ENCODE data around the gene PDE4D. TPM values are rescaled to one million over a fixed set of nuclear protein-coding genes. Genes with fewer than 3 reads are reported as not detected.

Gene PDE4D
- total RNA-seq, 1 experiment from 2014 or later: 6.5 TPM

DNA sequence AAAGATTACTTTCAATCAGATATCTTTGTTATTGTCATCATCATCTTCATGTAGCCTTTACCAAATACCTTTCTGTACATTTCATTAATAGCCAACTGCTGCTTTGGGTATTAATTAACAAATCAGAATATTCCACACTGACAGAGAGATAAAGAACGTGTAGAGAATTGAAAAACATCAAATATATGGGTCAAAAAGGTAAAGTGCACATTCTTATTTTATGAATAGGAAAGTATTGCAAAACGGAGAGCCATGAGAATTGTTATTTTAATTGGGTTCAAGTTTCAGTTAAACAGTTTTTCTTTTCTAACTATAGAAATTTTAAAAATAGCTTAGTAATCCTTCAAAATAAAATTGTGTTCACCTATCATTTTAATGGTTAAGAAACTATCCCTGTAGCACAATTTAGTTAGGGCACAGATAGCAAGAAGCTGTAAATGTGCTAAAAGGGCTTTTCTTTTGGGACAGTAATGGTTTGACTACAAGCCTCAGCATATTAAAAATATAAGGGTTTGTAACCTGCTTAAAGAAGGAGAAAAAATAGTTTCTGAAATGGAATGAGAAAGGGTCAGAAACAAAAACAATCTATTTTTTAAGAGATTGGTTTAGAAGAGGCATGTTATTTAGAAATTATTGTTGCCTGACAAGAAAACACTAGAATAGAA is 62.9 kb downstream of the PDE4D start:
- ChIA-PET POLR2A (ENCODE audit: low non-redundant PET) (no interaction called here), CTCF (no interaction called here)
- peaks cover 25% of the 10 kb centered on the region for H3K4me1 ChIP-seq (ENCODE audit: insufficient read depth, low read length, poor library complexity, severe bottlenecking)
- no TSS peak for BruUV-seq (replicated peaks)
- H3K4me3 ChIP-seq (ENCODE audit: low read depth, low read length, poor library complexity, severe bottlenecking): no peak overlapping the region
- H3K27ac ChIP-seq (ENCODE audit: low read depth, low read length, poor library complexity, severe bottlenecking): no peak overlapping the region
- no peaks in the 10 kb centered on the region for H3K9me3 ChIP-seq (ENCODE audit: low read depth, low read length, poor library complexity, severe bottlenecking)
- no peaks in the 10 kb centered on the region for H3K36me3 ChIP-seq (ENCODE audit: insufficient read depth, low read length, poor library complexity, severe bottlenecking)
- H3K27me3 ChIP-seq (replicated peaks; ENCODE audit: insufficient read depth, low read depth, low read length, poor library complexity): peaks cover 87% of the 10 kb centered on the region
- no peak for DNase-seq (ENCODE audit: low spot score)
- TF ChIP-seq, protein P1, sequence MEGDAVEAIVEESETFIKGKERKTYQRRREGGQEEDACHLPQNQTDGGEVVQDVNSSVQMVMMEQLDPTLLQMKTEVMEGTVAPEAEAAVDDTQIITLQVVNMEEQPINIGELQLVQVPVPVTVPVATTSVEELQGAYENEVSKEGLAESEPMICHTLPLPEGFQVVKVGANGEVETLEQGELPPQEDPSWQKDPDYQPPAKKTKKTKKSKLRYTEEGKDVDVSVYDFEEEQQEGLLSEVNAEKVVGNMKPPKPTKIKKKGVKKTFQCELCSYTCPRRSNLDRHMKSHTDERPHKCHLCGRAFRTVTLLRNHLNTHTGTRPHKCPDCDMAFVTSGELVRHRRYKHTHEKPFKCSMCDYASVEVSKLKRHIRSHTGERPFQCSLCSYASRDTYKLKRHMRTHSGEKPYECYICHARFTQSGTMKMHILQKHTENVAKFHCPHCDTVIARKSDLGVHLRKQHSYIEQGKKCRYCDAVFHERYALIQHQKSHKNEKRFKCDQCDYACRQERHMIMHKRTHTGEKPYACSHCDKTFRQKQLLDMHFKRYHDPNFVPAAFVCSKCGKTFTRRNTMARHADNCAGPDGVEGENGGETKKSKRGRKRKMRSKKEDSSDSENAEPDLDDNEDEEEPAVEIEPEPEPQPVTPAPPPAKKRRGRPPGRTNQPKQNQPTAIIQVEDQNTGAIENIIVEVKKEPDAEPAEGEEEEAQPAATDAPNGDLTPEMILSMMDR (conservative IDR thresholded peaks at IDR 0.05; ENCODE audit: low read depth, low read length): no peak
- TF ChIP-seq EZH2 (IDR thresholded peaks at IDR 0.05; ENCODE audit: borderline replicate concordance, low read depth, low read length, poor library complexity, severe bottlenecking): no peak
- intact Hi-C loops (cut with micrococcal nuclease; ENCODE audit: unreplicated experiment): no loop called here

DNA sequence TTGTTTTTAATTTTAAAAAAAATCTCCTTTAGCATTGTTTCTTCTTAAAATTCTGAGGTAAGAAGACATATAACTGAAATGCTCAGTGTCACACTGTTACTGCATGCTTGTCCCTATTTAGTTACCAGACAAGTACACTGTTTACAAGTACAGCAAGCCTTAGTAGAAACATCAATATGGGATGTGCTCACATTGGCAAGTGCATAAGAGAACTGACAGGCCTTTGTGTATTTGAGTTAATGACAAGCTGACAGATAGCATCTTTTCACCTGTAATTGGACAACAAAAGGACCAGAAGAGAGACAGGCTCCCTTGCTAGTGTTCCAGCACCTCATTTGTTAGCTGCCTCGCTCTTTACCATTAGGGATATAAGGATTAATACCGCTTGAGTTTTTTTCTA is 63.6 kb downstream of the PDE4D start:
- H3K27me3 ChIP-seq (replicated peaks; ENCODE audit: insufficient read depth, low read depth, low read length, poor library complexity): peaks cover 87% of the 10 kb centered on the region
- no peaks in the 10 kb centered on the region for H3K9me3 ChIP-seq (ENCODE audit: low read depth, low read length, poor library complexity, severe bottlenecking)
- no peak overlapping the region for H3K27ac ChIP-seq (ENCODE audit: low read depth, low read length, poor library complexity, severe bottlenecking)
- H3K36me3 ChIP-seq (ENCODE audit: insufficient read depth, low read length, poor library complexity, severe bottlenecking): no peaks in the 10 kb centered on the region
- no peak overlapping the region for H3K4me3 ChIP-seq (ENCODE audit: low read depth, low read length, poor library complexity, severe bottlenecking)
- no peak for TF ChIP-seq EZH2 (IDR thresholded peaks at IDR 0.05; ENCODE audit: borderline replicate concordance, low read depth, low read length, poor library complexity, severe bottlenecking)
- TF ChIP-seq, protein P1 (conservative IDR thresholded peaks at IDR 0.05; ENCODE audit: low read depth, low read length): no peak
- ChIA-PET CTCF (no interaction called here), POLR2A (ENCODE audit: low non-redundant PET) (no interaction called here)
- intact Hi-C loops (cut with micrococcal nuclease; ENCODE audit: unreplicated experiment): no loop called here
- peaks cover 25% of the 10 kb centered on the region for H3K4me1 ChIP-seq (ENCODE audit: insufficient read depth, low read length, poor library complexity, severe bottlenecking)
- no TSS peak for BruUV-seq (replicated peaks)
- DNase-seq (ENCODE audit: low spot score): no peak

DNA sequence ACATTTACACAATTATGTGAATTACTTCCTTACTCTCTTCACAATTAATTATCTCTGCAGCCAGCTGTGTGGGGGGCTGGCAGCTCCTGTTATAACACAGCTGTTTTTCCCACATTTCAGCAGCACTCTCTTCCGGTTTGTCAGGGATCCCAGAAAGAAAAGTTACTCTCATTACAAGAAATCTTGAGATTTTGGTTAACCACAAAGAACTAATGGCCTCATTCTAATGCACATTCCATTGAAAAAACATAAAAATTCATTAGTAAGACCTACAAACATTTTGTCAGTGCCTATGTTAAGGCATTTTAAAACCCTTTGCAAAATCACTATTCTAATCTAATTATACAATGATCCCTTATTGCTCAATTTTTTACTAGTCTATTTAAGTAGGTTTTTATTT is 64.1 kb downstream of the PDE4D start:
- POLR2A ChIA-PET (ENCODE audit: low non-redundant PET): no interaction called here
- Histone ChIP-seq H3K27ac (ENCODE audit: low read depth, low read length, poor library complexity, severe bottlenecking) (no peak overlapping the region), H3K27me3 (replicated peaks; ENCODE audit: insufficient read depth, low read depth, low read length, poor library complexity) (peaks cover 87% of the 10 kb centered on the region), H3K4me1 (ENCODE audit: insufficient read depth, low read length, poor library complexity, severe bottlenecking) (peaks cover 25% of the 10 kb centered on the region), H3K36me3 (ENCODE audit: insufficient read depth, low read length, poor library complexity, severe bottlenecking) (no peaks in the 10 kb centered on the region), H3K9me3 (ENCODE audit: low read depth, low read length, poor library complexity, severe bottlenecking) (no peaks in the 10 kb centered on the region), H3K4me3 (ENCODE audit: low read depth, low read length, poor library complexity, severe bottlenecking) (no peak overlapping the region)
- CTCF ChIA-PET: no interaction called here
- intact Hi-C loops (cut with micrococcal nuclease; ENCODE audit: unreplicated experiment): no loop called here
- TF ChIP-seq, protein P1 (conservative IDR thresholded peaks at IDR 0.05; ENCODE audit: low read depth, low read length): no peak
- TF ChIP-seq EZH2 (IDR thresholded peaks at IDR 0.05; ENCODE audit: borderline replicate concordance, low read depth, low read length, poor library complexity, severe bottlenecking): no peak
- DNase-seq (ENCODE audit: low spot score): peak; percentile 95
- no TSS peak for BruUV-seq (replicated peaks)
